IPS-18a (cell line): ENCODE data around the gene LDLR.
"Not testable (repeated sequence)": the region's sequence is repeated elsewhere in the genome, so short reads cannot be mapped to it uniquely, and the experiment has no call there.

Source experiments
- H3K27ac ChIP-seq: one replicate; pipeline ENCODE4 v1.5.1; 2013; ENCODE audit warnings: low read length
- H3K27me3 ChIP-seq: one replicate; pipeline ENCODE4 v1.6.1; 2013; ENCODE audit warnings: mild to moderate bottlenecking, low read length; ENCODE audit not compliant: control insufficient read depth, insufficient read depth
- H3K36me3 ChIP-seq: one replicate; pipeline ENCODE4 v1.6.1; 2013; ENCODE audit warnings: low read depth, low read length; ENCODE audit not compliant: control insufficient read depth
- H3K4me1 ChIP-seq: one replicate; pipeline ENCODE4 v1.6.1; 2013; ENCODE audit warnings: low read depth, low read length; ENCODE audit not compliant: control insufficient read depth
- H3K4me3 ChIP-seq: one replicate; pipeline ENCODE4 v1.5.1; 2013; ENCODE audit warnings: low read length
- H3K9ac ChIP-seq: one replicate; pipeline ENCODE4 v1.6.1; 2013; ENCODE audit warnings: mild to moderate bottlenecking, low read length, moderate library complexity
- H3K9me3 ChIP-seq: one replicate; pipeline ENCODE4 v1.6.1; 2013; ENCODE audit warnings: low read depth, low read length; ENCODE audit not compliant: control insufficient read depth

LDLR gene

GRCh38 chr19:11111771-11112144 is 22.5 kb downstream of the LDLR start:
- H3K9ac ChIP-seq, result no peak overlapping the region
- H3K4me3 ChIP-seq, result no peak overlapping the region
- H3K27ac ChIP-seq, result no peak overlapping the region
- no peaks in the 10 kb centered on the region for H3K9me3 ChIP-seq
- H3K27me3 ChIP-seq, result no peaks in the 10 kb centered on the region
- H3K4me1 ChIP-seq, result no peaks in the 10 kb centered on the region
- peaks cover 95% of the 10 kb centered on the region for H3K36me3 ChIP-seq

GRCh38 chr19:11113140-11113708 is 24.0 kb downstream of the LDLR start:
- Histone ChIP-seq H3K4me1 (no peaks in the 10 kb centered on the region), H3K9ac (no peak overlapping the region), H3K9me3 (no peaks in the 10 kb centered on the region), H3K27ac (no peak overlapping the region), H3K4me3 (no peak overlapping the region), H3K36me3 (peaks cover 98% of the 10 kb centered on the region), H3K27me3 (no peaks in the 10 kb centered on the region)

GRCh38 chr19:11115042-11115441 is 25.8 kb downstream of the LDLR start:
- no peaks in the 10 kb centered on the region for H3K27me3 ChIP-seq
- H3K4me3 ChIP-seq, result no peak overlapping the region
- H3K27ac ChIP-seq, result no peak overlapping the region
- H3K36me3 ChIP-seq, result peaks cover 96% of the 10 kb centered on the region
- no peaks in the 10 kb centered on the region for H3K4me1 ChIP-seq
- no peak overlapping the region for H3K9ac ChIP-seq
- no peaks in the 10 kb centered on the region for H3K9me3 ChIP-seq

- Histone ChIP-seq H3K4me1 (no peaks in the 10 kb centered on the region), H3K36me3 (peaks cover 96% of the 10 kb centered on the region), H3K4me3 (no peak overlapping the region), H3K27ac (no peak overlapping the region), H3K9me3 (no peaks in the 10 kb centered on the region), H3K9ac (no peak overlapping the region), H3K27me3 (no peaks in the 10 kb centered on the region)
Measured at GRCh38 chr19:11115895-11116446, 26.7 kb downstream of the LDLR start.

- no peak overlapping the region for H3K9ac ChIP-seq
- H3K4me3 ChIP-seq, result no peak overlapping the region
- H3K36me3 ChIP-seq, result peaks cover 96% of the 10 kb centered on the region
- no peaks in the 10 kb centered on the region for H3K4me1 ChIP-seq
- H3K27ac ChIP-seq, result no peak overlapping the region
- H3K27me3 ChIP-seq, result no peaks in the 10 kb centered on the region
- H3K9me3 ChIP-seq, result no peaks in the 10 kb centered on the region
Measured at GRCh38 chr19:11116507-11116906, 27.2 kb downstream of the LDLR start.

- H3K4me3 ChIP-seq, H3K4me1 ChIP-seq, H3K27me3 ChIP-seq, H3K9me3 ChIP-seq, H3K27ac ChIP-seq, H3K9ac ChIP-seq: not testable (repeated sequence)
- peaks cover 88% of the 10 kb centered on the region for H3K36me3 ChIP-seq
Measured at GRCh38 chr19:11121963-11122362, 32.7 kb downstream of the LDLR start.

- Histone ChIP-seq H3K4me1 (no peaks in the 10 kb centered on the region), H3K36me3 (peaks cover 88% of the 10 kb centered on the region)
Measured at GRCh38 chr19:11123114-11123513, 33.9 kb downstream of the LDLR start.

GRCh38 chr19:11124157-11124556 is 34.9 kb downstream of the LDLR start:
- not testable (repeated sequence) for H3K4me3 ChIP-seq, H3K27me3 ChIP-seq, H3K9ac ChIP-seq, H3K4me1 ChIP-seq, H3K9me3 ChIP-seq, H3K27ac ChIP-seq
- peaks cover 89% of the 10 kb centered on the region for H3K36me3 ChIP-seq

More at GRCh38 chr19:11123114-11123513, 33.9 kb downstream of the LDLR start:
- Histone ChIP-seq H3K27me3 (no peaks in the 10 kb centered on the region), H3K9me3 (no peaks in the 10 kb centered on the region), H3K27ac (no peak overlapping the region), H3K9ac (no peak overlapping the region), H3K4me3 (no peak overlapping the region)

GRCh38 chr19:11125994-11126685 is 36.9 kb downstream of the LDLR start:
- no peaks in the 10 kb centered on the region for H3K4me1 ChIP-seq
- H3K9me3 ChIP-seq, result no peaks in the 10 kb centered on the region
- H3K27ac ChIP-seq, result no peak overlapping the region
- H3K27me3 ChIP-seq, result no peaks in the 10 kb centered on the region
- no peak overlapping the region for H3K9ac ChIP-seq
- peaks cover 79% of the 10 kb centered on the region for H3K36me3 ChIP-seq
- no peak overlapping the region for H3K4me3 ChIP-seq

- H3K9me3 ChIP-seq, result no peaks in the 10 kb centered on the region
- no peaks in the 10 kb centered on the region for H3K27me3 ChIP-seq
- H3K27ac ChIP-seq, result no peak overlapping the region
- H3K36me3 ChIP-seq, result peaks cover 86% of the 10 kb centered on the region
- no peak overlapping the region for H3K9ac ChIP-seq
- no peak overlapping the region for H3K4me3 ChIP-seq
- H3K4me1 ChIP-seq, result no peaks in the 10 kb centered on the region
Measured at GRCh38 chr19:11127905-11128304, 38.6 kb downstream of the LDLR start.

GRCh38 chr19:11130824-11131455 is 41.7 kb downstream of the LDLR start:
- H3K9me3 ChIP-seq, result no peaks in the 10 kb centered on the region
- H3K36me3 ChIP-seq, result peaks cover 58% of the 10 kb centered on the region
- H3K27me3 ChIP-seq, result no peaks in the 10 kb centered on the region
- no peak overlapping the region for H3K9ac ChIP-seq
- no peak overlapping the region for H3K4me3 ChIP-seq
- no peaks in the 10 kb centered on the region for H3K4me1 ChIP-seq
- no peak overlapping the region for H3K27ac ChIP-seq
